ENCODE measurements around the gene PRAMEF9. TPM values are rescaled to one million over a fixed set of nuclear protein-coding genes. Genes with fewer than 3 reads are reported as not detected.

The PRAMEF9 gene
- total and polyA plus RNA-seq, 2 of the 13 experiments (the other 11 are each of a cell fraction or from before 2014, with no cell fraction given), result not detected

DNA sequence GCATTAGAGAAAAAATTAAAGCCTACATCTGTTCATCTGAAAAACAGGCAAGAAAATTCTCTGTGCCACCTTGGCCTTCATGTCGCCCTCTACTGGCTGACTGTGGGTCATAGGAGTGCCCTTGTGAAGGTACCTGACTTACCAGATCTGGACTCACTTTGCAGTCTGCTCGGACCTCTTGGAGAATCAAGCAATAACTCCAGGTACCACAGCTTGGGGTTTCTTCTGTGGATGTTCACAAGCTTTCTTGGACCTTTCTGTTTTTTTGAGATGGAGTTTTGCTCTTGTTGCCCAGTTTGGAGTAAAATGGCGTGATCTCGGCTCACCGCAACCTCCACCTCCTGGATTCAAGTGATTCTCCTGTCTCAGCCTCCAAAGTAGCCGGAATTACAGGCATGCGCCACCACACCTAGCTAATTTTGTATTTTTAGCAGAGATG, 56.7 kb downstream of the PRAMEF9 start:
- no peaks in the 10 kb centered on the region for H3K9me3 ChIP-seq (ENCODE audit: low read length)
- intact Hi-C loops (cut with micrococcal nuclease; ENCODE audit: unreplicated experiment) (no loop called here), in situ Hi-C loops (cut with HindIII; ENCODE audit: extremely low pct_ligation_motif_present, low pct_unique_long_range_greater_than_20kb) (no loop called here)
- no peaks in the 10 kb centered on the region for H3K36me3 ChIP-seq (replicated peaks in 1 of 2; ENCODE audit: control insufficient read depth in 1 of 2, insufficient read depth in 2 of 2, low read length in 2 of 2)
- no peak overlapping the region for H3K4me3 ChIP-seq (replicated peaks in 1 of 3; ENCODE audit: insufficient read depth in 1 of 3, low read depth in 2 of 3, low read length in 3 of 3)
- no peak overlapping the region for H3K27ac ChIP-seq (ENCODE audit: extremely low read length, insufficient read depth, low read length)
- POLR2A ChIA-PET, result no interaction called here
- no peaks in the 10 kb centered on the region for H3K4me1 ChIP-seq (ENCODE audit: insufficient read depth, low read length)
- H4K20me1 ChIP-seq (ENCODE audit: insufficient read depth, low read length), result no peaks in the 10 kb centered on the region
- H3K79me2 ChIP-seq (ENCODE audit: insufficient read depth, low read length), result no peaks in the 10 kb centered on the region
- no peak for FAIRE-seq
- no peak overlapping the region for H3K9ac ChIP-seq (ENCODE audit: insufficient read depth, low read depth, low read length)
- H2AFZ ChIP-seq (ENCODE audit: low read length), result no peak overlapping the region
- no peak for DNase-seq (ENCODE audit: low spot score)
- TF ChIP-seq, protein P1, sequence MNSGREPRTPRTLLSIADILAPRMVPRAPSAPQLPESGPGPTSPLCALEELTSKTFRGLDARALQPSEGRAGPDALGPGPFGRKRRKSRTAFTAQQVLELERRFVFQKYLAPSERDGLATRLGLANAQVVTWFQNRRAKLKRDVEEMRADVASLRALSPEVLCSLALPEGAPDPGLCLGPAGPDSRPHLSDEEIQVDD (CRISPR knock-in tag; IDR thresholded peaks at IDR 0.05; ENCODE audit: borderline replicate concordance), result no peak
- TF ChIP-seq SATB2 (CRISPR knock-in tag; IDR thresholded peaks at IDR 0.05) (no peak), ZNF296 (CRISPR knock-in tag; conservative IDR thresholded peaks at IDR 0.05) (no peak), ZNF768 (CRISPR knock-in tag; IDR thresholded peaks at IDR 0.05) (no peak)
- TF ChIP-seq, protein P2, sequence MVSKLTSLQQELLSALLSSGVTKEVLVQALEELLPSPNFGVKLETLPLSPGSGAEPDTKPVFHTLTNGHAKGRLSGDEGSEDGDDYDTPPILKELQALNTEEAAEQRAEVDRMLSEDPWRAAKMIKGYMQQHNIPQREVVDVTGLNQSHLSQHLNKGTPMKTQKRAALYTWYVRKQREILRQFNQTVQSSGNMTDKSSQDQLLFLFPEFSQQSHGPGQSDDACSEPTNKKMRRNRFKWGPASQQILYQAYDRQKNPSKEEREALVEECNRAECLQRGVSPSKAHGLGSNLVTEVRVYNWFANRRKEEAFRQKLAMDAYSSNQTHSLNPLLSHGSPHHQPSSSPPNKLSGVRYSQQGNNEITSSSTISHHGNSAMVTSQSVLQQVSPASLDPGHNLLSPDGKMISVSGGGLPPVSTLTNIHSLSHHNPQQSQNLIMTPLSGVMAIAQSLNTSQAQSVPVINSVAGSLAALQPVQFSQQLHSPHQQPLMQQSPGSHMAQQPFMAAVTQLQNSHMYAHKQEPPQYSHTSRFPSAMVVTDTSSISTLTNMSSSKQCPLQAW (CRISPR knock-in tag; IDR thresholded peaks at IDR 0.05), result no peak
- TF ChIP-seq, protein P3, sequence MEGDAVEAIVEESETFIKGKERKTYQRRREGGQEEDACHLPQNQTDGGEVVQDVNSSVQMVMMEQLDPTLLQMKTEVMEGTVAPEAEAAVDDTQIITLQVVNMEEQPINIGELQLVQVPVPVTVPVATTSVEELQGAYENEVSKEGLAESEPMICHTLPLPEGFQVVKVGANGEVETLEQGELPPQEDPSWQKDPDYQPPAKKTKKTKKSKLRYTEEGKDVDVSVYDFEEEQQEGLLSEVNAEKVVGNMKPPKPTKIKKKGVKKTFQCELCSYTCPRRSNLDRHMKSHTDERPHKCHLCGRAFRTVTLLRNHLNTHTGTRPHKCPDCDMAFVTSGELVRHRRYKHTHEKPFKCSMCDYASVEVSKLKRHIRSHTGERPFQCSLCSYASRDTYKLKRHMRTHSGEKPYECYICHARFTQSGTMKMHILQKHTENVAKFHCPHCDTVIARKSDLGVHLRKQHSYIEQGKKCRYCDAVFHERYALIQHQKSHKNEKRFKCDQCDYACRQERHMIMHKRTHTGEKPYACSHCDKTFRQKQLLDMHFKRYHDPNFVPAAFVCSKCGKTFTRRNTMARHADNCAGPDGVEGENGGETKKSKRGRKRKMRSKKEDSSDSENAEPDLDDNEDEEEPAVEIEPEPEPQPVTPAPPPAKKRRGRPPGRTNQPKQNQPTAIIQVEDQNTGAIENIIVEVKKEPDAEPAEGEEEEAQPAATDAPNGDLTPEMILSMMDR (CRISPR knock-in tag; IDR thresholded peaks at IDR 0.05), result peak; percentile 24
- CTCF ChIA-PET (ENCODE audit: low intra/inter-chr PET ratio, low total read pairs), result no interaction called here
- peak; percentile 61; the same call in 2 of the 3 replicates for ATAC-seq
- H3K4me2 ChIP-seq (ENCODE audit: low read depth, low read length), result no peak overlapping the region
- BruUV-seq (replicated peaks), result no TSS peak
- H3K27me3 ChIP-seq (ENCODE audit: control insufficient read depth in 1 of 2, insufficient read depth in 2 of 2, low read length in 2 of 2), result peaks cover 0 to 3% of the 10 kb centered on the region in 2 experiments; a peak in 1 of 5 replicates
- 44% methylated on average over 7 of the region's 7 CpGs for WGBS (ENCODE audit: low lambda C conversion rate)

Other genes starting within 250 kb of the PRAMEF9 start
- not detected in 2 replicates for gene PRAMEF6, start 224.3 kb upstream of the PRAMEF9 start, total RNA-seq (2016; rRNA removed; fragmentation: Illumina TruSeq; extraction: Trizol)
- not detected in 2 replicates for gene PRAMEF6, start 224.3 kb upstream of the PRAMEF9 start, polyA plus RNA-seq (2011; rRNA removed)
- not detected in 2 replicates for gene PRAMEF27, start 115.3 kb upstream of the PRAMEF9 start, total RNA-seq (2016; rRNA removed; fragmentation: Illumina TruSeq; extraction: Trizol)
- gene PRAMEF27, start 115.3 kb upstream of the PRAMEF9 start, polyA plus RNA-seq (2011; rRNA removed), result not detected in 2 replicates
- not detected in 2 replicates for gene HNRNPCL3, start 111.1 kb upstream of the PRAMEF9 start, total RNA-seq (2016; rRNA removed; fragmentation: Illumina TruSeq; extraction: Trizol)
- gene HNRNPCL3, start 111.1 kb upstream of the PRAMEF9 start, polyA plus RNA-seq (2011; rRNA removed), result not detected in 2 replicates
- not detected in 2 replicates for gene PRAMEF25, start 101.1 kb upstream of the PRAMEF9 start, total RNA-seq (2016; rRNA removed; fragmentation: Illumina TruSeq; extraction: Trizol)
- not detected in 2 replicates for gene PRAMEF25, start 101.1 kb upstream of the PRAMEF9 start, polyA plus RNA-seq (2011; rRNA removed)
- not detected in 2 replicates for gene HNRNPCL2, start 55.0 kb upstream of the PRAMEF9 start, total RNA-seq (2016; rRNA removed; fragmentation: Illumina TruSeq; extraction: Trizol)
- gene HNRNPCL2, start 55.0 kb upstream of the PRAMEF9 start, polyA plus RNA-seq (2011; rRNA removed), result not detected in 2 replicates
- gene PRAMEF26, start 15.8 kb upstream of the PRAMEF9 start, total RNA-seq (2016; rRNA removed; fragmentation: Illumina TruSeq; extraction: Trizol), result not detected in 2 replicates
- not detected in 2 replicates for gene PRAMEF26, start 15.8 kb upstream of the PRAMEF9 start, polyA plus RNA-seq (2011; rRNA removed)
- gene HNRNPCL4, start 6.2 kb upstream of the PRAMEF9 start, total RNA-seq (2016; rRNA removed; fragmentation: Illumina TruSeq; extraction: Trizol), result not detected in 2 replicates
- gene HNRNPCL4, start 6.2 kb upstream of the PRAMEF9 start, polyA plus RNA-seq (2011; rRNA removed), result not detected in 2 replicates
- not detected in 2 replicates for gene PRAMEF13, start 29.6 kb downstream of the PRAMEF9 start, total RNA-seq (2016; rRNA removed; fragmentation: Illumina TruSeq; extraction: Trizol)
- gene PRAMEF13, start 29.6 kb downstream of the PRAMEF9 start, polyA plus RNA-seq (2011; rRNA removed), result not detected in 2 replicates
- not detected in 2 replicates for gene PRAMEF18, start 54.3 kb downstream of the PRAMEF9 start, total RNA-seq (2016; rRNA removed; fragmentation: Illumina TruSeq; extraction: Trizol)
- gene PRAMEF18, start 54.3 kb downstream of the PRAMEF9 start, polyA plus RNA-seq (2011; rRNA removed), result not detected in 2 replicates
- gene PRAMEF5, start 82.3 kb downstream of the PRAMEF9 start, total RNA-seq (2016; rRNA removed; fragmentation: Illumina TruSeq; extraction: Trizol), result not detected in 2 replicates
- gene PRAMEF5, start 82.3 kb downstream of the PRAMEF9 start, polyA plus RNA-seq (2011; rRNA removed), result not detected in 2 replicates
- not detected in 2 replicates for gene PRAMEF8, start 113.3 kb downstream of the PRAMEF9 start, total RNA-seq (2016; rRNA removed; fragmentation: Illumina TruSeq; extraction: Trizol)
- gene PRAMEF8, start 113.3 kb downstream of the PRAMEF9 start, polyA plus RNA-seq (2011; rRNA removed), result not detected in 2 replicates
- gene PRAMEF33, start 131.7 kb downstream of the PRAMEF9 start, total RNA-seq (2016; rRNA removed; fragmentation: Illumina TruSeq; extraction: Trizol), result not detected in 2 replicates
- not detected in 2 replicates for gene PRAMEF33, start 131.7 kb downstream of the PRAMEF9 start, polyA plus RNA-seq (2011; rRNA removed)
- not detected in 2 replicates for gene PRAMEF15, start 143.7 kb downstream of the PRAMEF9 start, total RNA-seq (2016; rRNA removed; fragmentation: Illumina TruSeq; extraction: Trizol)
- gene PRAMEF15, start 143.7 kb downstream of the PRAMEF9 start, polyA plus RNA-seq (2011; rRNA removed), result not detected in 2 replicates
- gene PRAMEF14, start 175.3 kb downstream of the PRAMEF9 start, total RNA-seq (2016; rRNA removed; fragmentation: Illumina TruSeq; extraction: Trizol), result not detected in 2 replicates
- gene PRAMEF14, start 175.3 kb downstream of the PRAMEF9 start, polyA plus RNA-seq (2011; rRNA removed), result not detected in 2 replicates
- gene PRAMEF19, start 200.1 kb downstream of the PRAMEF9 start, total RNA-seq (2016; rRNA removed; fragmentation: Illumina TruSeq; extraction: Trizol), result not detected in 2 replicates
- gene PRAMEF19, start 200.1 kb downstream of the PRAMEF9 start, polyA plus RNA-seq (2011; rRNA removed), result not detected in 2 replicates
- not detected in 2 replicates for gene PRAMEF17, start 217.8 kb downstream of the PRAMEF9 start, total RNA-seq (2016; rRNA removed; fragmentation: Illumina TruSeq; extraction: Trizol)
- not detected in 2 replicates for gene PRAMEF17, start 217.8 kb downstream of the PRAMEF9 start, polyA plus RNA-seq (2011; rRNA removed)
- gene PRAMEF20, start 238.6 kb downstream of the PRAMEF9 start, total RNA-seq (2016; rRNA removed; fragmentation: Illumina TruSeq; extraction: Trizol), result not detected in 2 replicates
- gene PRAMEF20, start 238.6 kb downstream of the PRAMEF9 start, polyA plus RNA-seq (2011; rRNA removed), result not detected in 2 replicates

Data from HepG2 (cell line).